ENCODE results near the gene CADM1.

The CADM1 gene

DNA sequence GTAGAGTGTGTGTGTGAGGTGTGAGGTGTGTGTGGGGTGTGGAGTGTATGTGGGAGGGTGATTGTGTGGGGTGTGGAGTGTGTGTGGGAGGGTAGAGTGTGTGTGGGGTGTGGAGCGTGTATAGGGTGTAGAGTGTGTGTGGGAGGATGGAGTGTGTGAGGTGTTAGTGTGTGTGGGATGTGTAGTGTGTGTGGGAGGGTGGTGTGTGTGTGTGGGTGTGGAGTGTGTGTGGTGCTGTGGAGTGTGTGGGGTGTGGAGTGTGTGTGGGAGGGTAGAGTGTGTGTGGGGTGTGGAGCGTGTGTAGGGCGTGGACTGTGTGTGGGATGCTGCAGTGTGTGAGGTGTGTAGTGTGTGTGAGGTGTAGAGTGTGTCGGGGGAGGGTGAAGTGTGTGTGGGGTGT, 356.1 kb downstream of the CADM1 start:
- H4K20me1 ChIP-seq (ENCODE audit: insufficient read depth, low read length) = no peaks in the 10 kb centered on the region
- H3K27ac ChIP-seq (ENCODE audit: low read length) = no peak overlapping the region
- H3K4me2 ChIP-seq (ENCODE audit: low read depth, low read length) = no peak overlapping the region
- no peaks in the 10 kb centered on the region for H3F3A ChIP-seq (ENCODE audit: insufficient read depth, low read length)
- no peak overlapping the region for H2AFZ ChIP-seq (ENCODE audit: low read length)
- no peak overlapping the region for H3K4me3 ChIP-seq (ENCODE audit: low read length)
- no peak for DNase-seq
- H3K36me3 ChIP-seq (replicated peaks; ENCODE audit: insufficient read depth, low read length) = no peaks in the 10 kb centered on the region
- no peak overlapping the region for H3K9ac ChIP-seq (ENCODE audit: low read length)
- no peaks in the 10 kb centered on the region for H3K9me2 ChIP-seq (replicated peaks; ENCODE audit: insufficient read depth, low read length)
- no peak for TF ChIP-seq EZH2phosphoT487 (IDR thresholded peaks at IDR 0.05; ENCODE audit: low read length)
- no peak for TF ChIP-seq CTCF (IDR thresholded peaks at IDR 0.05; ENCODE audit: low read length)
- no peak for TF ChIP-seq EZH2 (optimal IDR thresholded peaks at IDR 0.05; ENCODE audit: low read depth, low read length)
- H3K27me3 ChIP-seq (replicated peaks; ENCODE audit: insufficient read depth, low read length) = no peaks in the 10 kb centered on the region
- no peaks in the 10 kb centered on the region for H3K4me1 ChIP-seq (ENCODE audit: low read length)
- H3K9me3 ChIP-seq (replicated peaks; ENCODE audit: insufficient read depth, low read length) = no peaks in the 10 kb centered on the region
- H3K79me2 ChIP-seq (ENCODE audit: low read length) = no peaks in the 10 kb centered on the region

- no peaks in the 10 kb centered on the region for H3K4me1 ChIP-seq (ENCODE audit: low read length)
- TF ChIP-seq CTCF (IDR thresholded peaks at IDR 0.05; ENCODE audit: low read length) (no peak), EZH2phosphoT487 (IDR thresholded peaks at IDR 0.05; ENCODE audit: low read length) (no peak), EZH2 (optimal IDR thresholded peaks at IDR 0.05; ENCODE audit: low read depth, low read length) (no peak)
Observed at GRCh38 chr11:115147243-115147807, 356.9 kb downstream of the CADM1 start.

DNA sequence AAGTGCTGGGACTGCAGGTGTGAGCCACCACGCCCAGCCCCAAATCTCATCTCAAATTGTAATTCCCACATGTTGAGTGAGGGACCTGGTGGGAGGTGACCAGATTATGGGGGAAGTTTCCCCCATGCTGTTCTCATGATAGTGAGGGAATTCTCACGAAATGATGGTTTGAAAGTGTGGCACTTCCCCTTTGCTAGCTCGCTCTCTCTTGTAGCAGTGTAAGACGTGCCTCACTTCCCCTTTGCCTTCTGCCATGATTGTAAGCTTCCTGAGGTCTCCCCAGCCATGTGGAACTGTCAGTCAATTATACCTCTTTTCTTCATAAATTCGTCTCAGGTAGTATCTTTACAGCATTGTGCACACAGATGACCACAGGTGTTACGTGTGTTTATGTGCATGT, 357.8 kb downstream of the CADM1 start:
- Histone ChIP-seq H3K4me1 (ENCODE audit: low read length) (no peaks in the 10 kb centered on the region), H3K27me3 (replicated peaks; ENCODE audit: insufficient read depth, low read length) (no peaks in the 10 kb centered on the region), H3K36me3 (replicated peaks; ENCODE audit: insufficient read depth, low read length) (no peaks in the 10 kb centered on the region), H3K9me3 (replicated peaks; ENCODE audit: insufficient read depth, low read length) (no peaks in the 10 kb centered on the region), H3K27ac (ENCODE audit: low read length) (no peak overlapping the region), H3K9ac (ENCODE audit: low read length) (no peak overlapping the region), H4K20me1 (ENCODE audit: insufficient read depth, low read length) (no peaks in the 10 kb centered on the region), H3K4me3 (ENCODE audit: low read length) (no peak overlapping the region), H3F3A (ENCODE audit: insufficient read depth, low read length) (no peaks in the 10 kb centered on the region), H2AFZ (ENCODE audit: low read length) (no peak overlapping the region), H3K79me2 (ENCODE audit: low read length) (no peaks in the 10 kb centered on the region), H3K4me2 (ENCODE audit: low read depth, low read length) (no peak overlapping the region), H3K9me2 (replicated peaks; ENCODE audit: insufficient read depth, low read length) (no peaks in the 10 kb centered on the region)
- no peak for TF ChIP-seq EZH2phosphoT487 (IDR thresholded peaks at IDR 0.05; ENCODE audit: low read length)
- TF ChIP-seq EZH2 (optimal IDR thresholded peaks at IDR 0.05; ENCODE audit: low read depth, low read length) = no peak
- no peak for TF ChIP-seq CTCF (IDR thresholded peaks at IDR 0.05; ENCODE audit: low read length)
- DNase-seq = no peak

More at GRCh38 chr11:115147243-115147807, 356.9 kb downstream of the CADM1 start:
- no peaks in the 10 kb centered on the region for H3K27me3 ChIP-seq (replicated peaks; ENCODE audit: insufficient read depth, low read length)
- H2AFZ ChIP-seq (ENCODE audit: low read length) = no peak overlapping the region
- no peak overlapping the region for H3K4me3 ChIP-seq (ENCODE audit: low read length)
- no peaks in the 10 kb centered on the region for H4K20me1 ChIP-seq (ENCODE audit: insufficient read depth, low read length)
- no peaks in the 10 kb centered on the region for H3K36me3 ChIP-seq (replicated peaks; ENCODE audit: insufficient read depth, low read length)
- H3K9me2 ChIP-seq (replicated peaks; ENCODE audit: insufficient read depth, low read length) = no peaks in the 10 kb centered on the region
- no peaks in the 10 kb centered on the region for H3K9me3 ChIP-seq (replicated peaks; ENCODE audit: insufficient read depth, low read length)
- H3F3A ChIP-seq (ENCODE audit: insufficient read depth, low read length) = no peaks in the 10 kb centered on the region
- H3K9ac ChIP-seq (ENCODE audit: low read length) = no peak overlapping the region
- no peak overlapping the region for H3K4me2 ChIP-seq (ENCODE audit: low read depth, low read length)
- no peak overlapping the region for H3K27ac ChIP-seq (ENCODE audit: low read length)
- H3K79me2 ChIP-seq (ENCODE audit: low read length) = no peaks in the 10 kb centered on the region
- DNase-seq = no peak
